ENCODE results near the gene LCE3C. TPM values are rescaled to one million over a fixed set of nuclear protein-coding genes. Genes with fewer than 3 reads are reported as not detected.
"Not testable (repeated sequence)": the region's sequence is repeated elsewhere in the genome, so short reads cannot be mapped to it uniquely, and the experiment has no call there.

The LCE3C gene
- total and polyA plus RNA-seq, 12 donors = not detected

DNA sequence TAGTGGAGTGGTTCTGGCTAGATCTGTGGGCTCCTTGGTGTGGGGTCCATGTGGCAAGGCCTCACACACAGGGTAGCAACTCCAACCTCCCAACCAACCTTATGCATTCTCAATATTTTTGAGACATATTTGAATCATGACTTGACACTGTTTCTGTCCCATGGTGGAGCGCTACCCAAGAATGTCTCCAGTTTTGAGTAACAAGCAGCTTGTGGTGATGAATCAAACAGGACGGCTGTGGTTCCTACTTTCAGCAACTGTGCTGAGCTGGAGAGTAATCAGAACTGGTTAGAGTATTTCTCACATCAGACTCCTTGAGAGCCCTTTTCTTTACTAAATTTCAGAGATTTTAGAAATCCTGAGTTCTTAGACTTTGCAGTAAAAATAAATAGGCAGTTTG, 22.9 kb upstream of the LCE3C start:
- WGBS, 4 donors = 74 to 88% (median 81%) methylated on average over 2 of the region's 2 CpGs
- DNase-seq = no peak

DNA sequence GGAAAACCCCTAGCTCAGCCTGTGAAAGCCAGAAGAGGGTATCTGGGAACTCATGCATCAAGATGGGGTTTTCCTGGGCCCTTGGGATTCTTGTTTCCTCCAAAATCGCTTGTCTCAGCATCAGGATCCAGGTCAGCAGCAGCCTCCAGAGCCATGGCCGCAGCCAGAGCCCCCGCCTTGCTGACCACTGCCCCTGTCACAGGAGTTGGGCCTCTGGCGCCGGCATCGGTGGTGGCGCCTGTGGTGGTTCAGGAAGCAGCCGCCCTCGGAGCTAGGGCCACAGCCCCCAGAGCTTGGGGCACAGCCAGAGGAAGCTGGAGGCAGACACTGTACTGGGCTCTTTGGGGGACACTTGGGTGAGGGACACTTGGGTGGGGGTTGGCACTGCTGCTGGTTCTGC, 20.5 kb upstream of the LCE3C start:
- H3K36me3 ChIP-seq (replicated peaks in 1 of 2); H3K4me3 ChIP-seq; H3K27ac ChIP-seq; DNase-seq; intact Hi-C loops (cut with DNase I); H3K4me1 ChIP-seq (replicated peaks in 1 of 2); H3K9me3 ChIP-seq (replicated peaks in 1 of 3); H3K27me3 ChIP-seq: not testable (repeated sequence)
- 82 to 90% (median 87%) methylated on average over 8 to 9 of the region's 9 CpGs; no CpG with 5 or more reads in 1 of the 4 donors for WGBS, 4 donors

More for the DNA sequence above, 22.9 kb upstream of the LCE3C start:
- H3K4me1 ChIP-seq (replicated peaks in 1 of 2) = no peaks in the 10 kb centered on the region
- TF ChIP-seq POLR2A (IDR thresholded peaks at IDR 0.05) = no peak
- TF ChIP-seq, protein P1, sequence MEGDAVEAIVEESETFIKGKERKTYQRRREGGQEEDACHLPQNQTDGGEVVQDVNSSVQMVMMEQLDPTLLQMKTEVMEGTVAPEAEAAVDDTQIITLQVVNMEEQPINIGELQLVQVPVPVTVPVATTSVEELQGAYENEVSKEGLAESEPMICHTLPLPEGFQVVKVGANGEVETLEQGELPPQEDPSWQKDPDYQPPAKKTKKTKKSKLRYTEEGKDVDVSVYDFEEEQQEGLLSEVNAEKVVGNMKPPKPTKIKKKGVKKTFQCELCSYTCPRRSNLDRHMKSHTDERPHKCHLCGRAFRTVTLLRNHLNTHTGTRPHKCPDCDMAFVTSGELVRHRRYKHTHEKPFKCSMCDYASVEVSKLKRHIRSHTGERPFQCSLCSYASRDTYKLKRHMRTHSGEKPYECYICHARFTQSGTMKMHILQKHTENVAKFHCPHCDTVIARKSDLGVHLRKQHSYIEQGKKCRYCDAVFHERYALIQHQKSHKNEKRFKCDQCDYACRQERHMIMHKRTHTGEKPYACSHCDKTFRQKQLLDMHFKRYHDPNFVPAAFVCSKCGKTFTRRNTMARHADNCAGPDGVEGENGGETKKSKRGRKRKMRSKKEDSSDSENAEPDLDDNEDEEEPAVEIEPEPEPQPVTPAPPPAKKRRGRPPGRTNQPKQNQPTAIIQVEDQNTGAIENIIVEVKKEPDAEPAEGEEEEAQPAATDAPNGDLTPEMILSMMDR (IDR thresholded peaks at IDR 0.05) = no peak
- H3K9me3 ChIP-seq (replicated peaks in 1 of 3) = no peaks in the 10 kb centered on the region
- no peaks in the 10 kb centered on the region for H3K27me3 ChIP-seq
- H3K4me3 ChIP-seq = no peak overlapping the region
- no peaks in the 10 kb centered on the region for H3K36me3 ChIP-seq (replicated peaks in 1 of 2)
- intact Hi-C loops (cut with DNase I) = no loop called here
- H3K27ac ChIP-seq = no peak overlapping the region

DNA sequence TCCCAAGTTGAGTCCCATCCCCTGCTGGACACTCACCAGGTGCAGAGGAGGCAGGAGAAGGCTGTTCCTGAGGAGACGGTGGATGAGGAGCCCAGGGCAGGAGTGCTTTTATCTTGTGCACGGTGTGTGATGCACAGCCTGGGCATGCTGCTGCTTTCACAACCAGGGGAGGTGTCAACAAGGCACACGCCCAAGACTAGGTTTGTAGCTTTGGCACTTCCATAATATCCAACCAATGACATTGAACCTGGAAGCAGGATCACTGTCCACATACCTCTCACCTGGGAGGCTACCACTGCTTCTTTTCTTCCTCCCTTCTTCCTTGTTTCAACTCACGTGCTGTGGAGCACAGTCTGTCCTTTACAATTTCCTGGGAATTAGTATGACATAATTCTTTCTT, 19.6 kb upstream of the LCE3C start, which contains the start of gene LCE3D:
LCE3D (minus strand) TSS at position 84 of the 400 bp plus-strand sequence. CDS start 580 bp downstream, outside the sequence.
- no peaks in the 10 kb centered on the region for H3K36me3 ChIP-seq (replicated peaks in 1 of 2)
- no peaks in the 10 kb centered on the region for H3K4me1 ChIP-seq (replicated peaks in 1 of 2)
- no peak within 1 kb of the TSS for H3K27ac ChIP-seq
- no peaks in the 10 kb centered on the region for H3K9me3 ChIP-seq (replicated peaks in 1 of 3)
- no peak for DNase-seq
- H3K4me3 ChIP-seq = no peak within 1 kb of the TSS
- TF ChIP-seq, protein P1 (IDR thresholded peaks at IDR 0.05) = no peak
- no peak for TF ChIP-seq POLR2A (IDR thresholded peaks at IDR 0.05)
- intact Hi-C loops (cut with DNase I) = no loop called here
- WGBS, 4 donors = 51 to 69% (median 64%) methylated on average over 4 of the region's 4 CpGs
- H3K27me3 ChIP-seq = no peaks in the 10 kb centered on the region

DNA sequence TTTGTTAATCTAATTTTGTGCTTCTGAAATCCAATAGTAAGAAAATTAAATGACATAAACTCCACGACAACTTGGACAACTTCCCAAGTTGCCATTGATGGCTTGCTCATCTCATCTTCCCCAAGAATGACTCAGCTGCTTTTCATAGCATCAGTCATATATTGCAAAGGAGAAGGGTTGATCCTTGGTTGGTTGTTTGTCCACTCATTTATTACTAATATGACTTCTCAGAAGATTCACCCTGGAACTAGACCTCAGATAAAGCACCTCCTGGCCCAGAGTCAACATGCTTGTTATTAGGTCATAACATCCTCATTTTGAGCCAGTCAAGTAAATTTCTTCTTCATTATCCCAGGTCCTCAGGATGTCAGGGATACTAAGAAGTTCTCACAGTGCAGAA, 17.4 kb upstream of the LCE3C start:
- no peaks in the 10 kb centered on the region for H3K36me3 ChIP-seq (replicated peaks in 1 of 2)
- WGBS, 4 donors = 46 to 53% (median 51%) methylated on average over 1 of the region's 1 CpG
- DNase-seq = no peak
- H3K9me3 ChIP-seq (replicated peaks in 1 of 3) = no peaks in the 10 kb centered on the region
- no peaks in the 10 kb centered on the region for H3K4me1 ChIP-seq (replicated peaks in 1 of 2)
- H3K4me3 ChIP-seq = no peak overlapping the region
- no peaks in the 10 kb centered on the region for H3K27me3 ChIP-seq
- TF ChIP-seq POLR2A (IDR thresholded peaks at IDR 0.05) = no peak
- intact Hi-C loops (cut with DNase I) = no loop called here
- no peak overlapping the region for H3K27ac ChIP-seq

DNA sequence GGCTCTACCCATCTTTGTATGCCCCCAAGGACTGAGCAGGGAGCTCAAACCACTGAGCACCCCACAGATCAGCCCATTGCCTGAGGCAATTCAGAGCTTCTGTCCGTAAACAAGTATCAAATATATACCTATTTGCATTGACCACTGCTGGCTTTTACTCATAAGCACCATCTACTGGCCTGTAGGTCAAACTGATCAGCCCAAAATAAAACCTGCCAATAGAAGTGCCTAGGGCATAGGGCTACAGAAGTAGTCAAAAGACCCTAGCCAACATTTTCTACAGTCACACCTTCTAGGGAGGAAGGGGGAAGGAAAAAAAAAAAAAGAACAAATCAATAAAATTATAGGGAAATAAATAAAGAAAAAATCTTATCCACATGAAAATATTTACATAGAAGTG, 14.4 kb upstream of the LCE3C start:
- intact Hi-C loops (cut with DNase I) = no loop called here
- Histone ChIP-seq H3K27me3 (no peaks in the 10 kb centered on the region), H3K4me1 (replicated peaks in 1 of 2) (no peaks in the 10 kb centered on the region), H3K36me3 (replicated peaks in 1 of 2) (no peaks in the 10 kb centered on the region), H3K4me3 (no peak overlapping the region), H3K27ac (no peak overlapping the region), H3K9me3 (replicated peaks in 1 of 3) (no peaks in the 10 kb centered on the region)
- TF ChIP-seq, protein P1 (IDR thresholded peaks at IDR 0.05) = no peak
- no peak for TF ChIP-seq POLR2A (IDR thresholded peaks at IDR 0.05)
- DNase-seq = no peak
- 36 to 60% methylated on average over 1 of the region's 1 CpG; no CpG with 5 or more reads in 2 of the 4 donors for WGBS, 4 donors

Measured in adrenal gland (tissue), 12 donors.